ENCODE data around the gene TIMM50. TPM values are rescaled to one million over a fixed set of nuclear protein-coding genes. Genes with fewer than 3 reads are reported as not detected.

Gene TIMM50
- total RNA-seq, 1 experiment from 2014 or later = 174 TPM

GRCh38 chr19:39539165-39539517 is 58.5 kb downstream of the TIMM50 start:
- Histone ChIP-seq H3K27me3 (replicated peaks; ENCODE audit: insufficient read depth, low read depth, low read length, poor library complexity) (no peaks in the 10 kb centered on the region), H3K4me1 (ENCODE audit: insufficient read depth, low read length, poor library complexity, severe bottlenecking) (peaks cover 10% of the 10 kb centered on the region), H3K9me3 (ENCODE audit: low read depth, low read length, poor library complexity, severe bottlenecking) (no peaks in the 10 kb centered on the region), H3K27ac (ENCODE audit: low read depth, low read length, poor library complexity, severe bottlenecking) (peak overlapping the region; percentile 86), H3K36me3 (ENCODE audit: insufficient read depth, low read length, poor library complexity, severe bottlenecking) (no peaks in the 10 kb centered on the region), H3K4me3 (ENCODE audit: low read depth, low read length, poor library complexity, severe bottlenecking) (peak overlapping the region; percentile 79)
- no peak for TF ChIP-seq EZH2 (IDR thresholded peaks at IDR 0.05; ENCODE audit: borderline replicate concordance, low read depth, low read length, poor library complexity, severe bottlenecking)
- no peak for TF ChIP-seq CTCF (conservative IDR thresholded peaks at IDR 0.05; ENCODE audit: low read depth, low read length)
- intact Hi-C loops (cut with micrococcal nuclease; ENCODE audit: unreplicated experiment) = loop anchor here (10.0 kb wide), 1 partner anchor 424 kb away; no protein-coding TSS in a partner anchor
- ChIA-PET POLR2A (ENCODE audit: low non-redundant PET) (interaction anchor here (1.1 kb wide), 1 partner anchor 103 kb away, joined by 4 read pairs; the partner anchor contains the start of gene RPS16), CTCF (no interaction called here)
- no peak for DNase-seq (ENCODE audit: low spot score)
- BruUV-seq (replicated peaks) = no TSS peak

DNA sequence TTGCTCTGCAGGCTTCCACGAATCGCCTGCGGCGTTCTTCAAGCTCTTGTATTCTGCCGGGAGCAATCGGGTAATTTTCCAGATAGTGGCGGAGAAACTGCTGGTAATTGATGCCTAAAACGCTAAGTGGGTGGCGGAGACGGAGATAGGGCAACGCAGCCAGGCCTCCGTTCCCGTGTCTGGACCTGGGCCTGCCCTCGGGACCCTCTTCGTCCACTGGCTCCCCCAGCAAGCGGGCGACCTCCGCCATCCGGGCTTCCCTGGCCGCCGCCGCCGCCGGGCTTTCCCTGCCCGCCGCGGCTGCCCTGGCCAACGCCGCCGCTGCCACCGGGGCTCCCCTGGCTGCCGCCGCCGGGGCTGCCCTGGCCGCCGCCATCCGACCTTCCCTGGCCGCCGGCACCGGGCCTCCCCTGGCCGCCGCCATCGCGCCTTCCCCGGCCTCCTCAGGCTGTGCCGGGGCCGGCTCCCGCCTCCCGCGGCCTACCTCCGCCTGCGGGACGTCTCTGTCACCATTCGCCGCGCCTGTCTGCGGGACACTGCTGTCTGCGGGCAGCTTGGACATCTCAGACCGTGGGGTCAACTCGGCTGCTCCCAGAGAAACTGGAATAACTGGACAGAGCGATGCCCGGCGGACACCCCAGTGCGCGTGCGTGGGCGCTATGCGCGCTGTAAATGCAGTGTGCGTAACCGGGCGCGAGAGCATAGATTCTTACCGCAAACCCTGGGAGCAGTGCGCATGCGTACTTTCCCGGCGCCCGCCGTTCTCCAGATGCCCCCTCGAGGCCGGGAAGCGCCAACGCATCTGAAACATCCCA is 59.1 kb downstream of the TIMM50 start, which contains the start of gene EID2:
TSS of gene EID2 (minus strand) at position 644 of the 815 bp plus-strand sequence. CDS start at position 562, 82 bp downstream.
- H3K9me3 ChIP-seq (ENCODE audit: low read depth, low read length, poor library complexity, severe bottlenecking) = no peaks in the 10 kb centered on the region
- intact Hi-C loops (cut with micrococcal nuclease; ENCODE audit: unreplicated experiment) = loop anchor here (2.0 to 10.0 kb wide), 2 partner anchors 99 to 425 kb away; no protein-coding TSS in a partner anchor
- peaks cover under 1% of the 10 kb centered on the region for H3K27me3 ChIP-seq (replicated peaks; ENCODE audit: insufficient read depth, low read depth, low read length, poor library complexity)
- POLR2A ChIA-PET (ENCODE audit: low non-redundant PET) = interaction anchor here (1.1 kb wide), 1 partner anchor 104 kb away, joined by 4 read pairs; the partner anchor contains the start of gene RPS16
- BruUV-seq (replicated peaks) = no TSS peak
- H3K4me3 ChIP-seq (ENCODE audit: low read depth, low read length, poor library complexity, severe bottlenecking) = peak within 1 kb of the TSS; percentile 79
- TF ChIP-seq EZH2 (IDR thresholded peaks at IDR 0.05; ENCODE audit: borderline replicate concordance, low read depth, low read length, poor library complexity, severe bottlenecking) = no peak
- TF ChIP-seq CTCF (conservative IDR thresholded peaks at IDR 0.05; ENCODE audit: low read depth, low read length) = peak; percentile 86; the same call in 1 of the 2 replicates
- peaks cover 10% of the 10 kb centered on the region for H3K4me1 ChIP-seq (ENCODE audit: insufficient read depth, low read length, poor library complexity, severe bottlenecking)
- peak; percentile 95 for DNase-seq (ENCODE audit: low spot score)
- peak within 1 kb of the TSS; percentile 86 for H3K27ac ChIP-seq (ENCODE audit: low read depth, low read length, poor library complexity, severe bottlenecking)
- no peaks in the 10 kb centered on the region for H3K36me3 ChIP-seq (ENCODE audit: insufficient read depth, low read length, poor library complexity, severe bottlenecking)
- CTCF ChIA-PET = interaction anchor here (1.1 kb wide), 1 partner anchor 99 kb away, joined by 4 read pairs; no protein-coding TSS in a partner anchor

DNA sequence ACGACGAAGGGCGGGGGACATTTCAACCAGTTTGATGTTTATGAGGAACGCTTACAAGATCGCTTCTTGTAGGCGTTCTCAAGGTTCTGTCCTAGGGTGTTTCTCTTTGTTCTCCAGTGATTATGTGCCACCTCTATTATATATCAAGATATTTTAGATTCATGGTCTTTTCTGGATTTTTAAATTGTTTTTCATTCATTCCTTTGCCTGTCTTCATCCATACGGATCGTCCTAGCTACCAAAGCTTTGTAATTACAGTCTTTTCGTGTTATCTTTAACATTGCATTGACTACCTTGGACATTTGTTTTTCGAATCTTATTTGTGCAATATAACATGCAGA is 59.7 kb downstream of the TIMM50 start:
- Histone ChIP-seq H3K27me3 (replicated peaks; ENCODE audit: insufficient read depth, low read depth, low read length, poor library complexity) (peaks cover 3% of the 10 kb centered on the region), H3K4me3 (ENCODE audit: low read depth, low read length, poor library complexity, severe bottlenecking) (peak overlapping the region; percentile 79), H3K36me3 (ENCODE audit: insufficient read depth, low read length, poor library complexity, severe bottlenecking) (no peaks in the 10 kb centered on the region), H3K4me1 (ENCODE audit: insufficient read depth, low read length, poor library complexity, severe bottlenecking) (peaks cover 10% of the 10 kb centered on the region), H3K27ac (ENCODE audit: low read depth, low read length, poor library complexity, severe bottlenecking) (peak overlapping the region; percentile 86), H3K9me3 (ENCODE audit: low read depth, low read length, poor library complexity, severe bottlenecking) (no peaks in the 10 kb centered on the region)
- ChIA-PET CTCF (interaction anchor here (1.1 kb wide), 1 partner anchor 99 kb away, joined by 4 read pairs; no protein-coding TSS in a partner anchor), POLR2A (ENCODE audit: low non-redundant PET) (no interaction called here)
- TF ChIP-seq EZH2 (IDR thresholded peaks at IDR 0.05; ENCODE audit: borderline replicate concordance, low read depth, low read length, poor library complexity, severe bottlenecking) = no peak
- no peak; the same call in 1 of the 2 replicates for TF ChIP-seq CTCF (conservative IDR thresholded peaks at IDR 0.05; ENCODE audit: low read depth, low read length)
- DNase-seq (ENCODE audit: low spot score) = no peak
- BruUV-seq (replicated peaks) = no TSS peak
- intact Hi-C loops (cut with micrococcal nuclease; ENCODE audit: unreplicated experiment) = loop anchor here (2.0 kb wide), 1 partner anchor 100 kb away; no protein-coding TSS in a partner anchor

Other genes starting within 250 kb of the TIMM50 start
- not detected in 2 replicates for gene IFNL3, start 235.8 kb upstream of the TIMM50 start, total RNA-seq (2021)
- gene IFNL4, start 232.0 kb upstream of the TIMM50 start, total RNA-seq (2021) = not detected in 2 replicates
- not detected in 2 replicates for gene IFNL2, start 212.4 kb upstream of the TIMM50 start, total RNA-seq (2021)
- not detected in 2 replicates for gene IFNL1, start 184.4 kb upstream of the TIMM50 start, total RNA-seq (2021)
- 3.7 and 5.0 TPM in 2 replicates for gene LRFN1, start 160.0 kb upstream of the TIMM50 start, total RNA-seq (2021)
- 0.55 TPM in 1 of 2 replicates, not detected in the other for gene GMFG, start 144.8 kb upstream of the TIMM50 start, total RNA-seq (2021)
- gene SAMD4B, start 138.4 kb upstream of the TIMM50 start, total RNA-seq (2021) = 157 and 168 TPM in 2 replicates
- 70.2 and 73.3 TPM in 2 replicates for gene PAF1, start 89.7 kb upstream of the TIMM50 start, total RNA-seq (2021)
- 37.1 and 41.9 TPM in 2 replicates for gene MED29, start 89.5 kb upstream of the TIMM50 start, total RNA-seq (2021)
- gene ZFP36, start 74.0 kb upstream of the TIMM50 start, total RNA-seq (2021) = 7.1 and 8.1 TPM in 2 replicates
- gene PLEKHG2, start 68.2 kb upstream of the TIMM50 start, total RNA-seq (2021) = 99.1 and 99.4 TPM in 2 replicates
- 1,898 and 1,963 TPM in 2 replicates for gene RPS16, start 44.9 kb upstream of the TIMM50 start, total RNA-seq (2021)
- gene SUPT5H, start 35.3 kb upstream of the TIMM50 start, total RNA-seq (2021) = 160 and 169 TPM in 2 replicates
- gene DLL3, start 18.1 kb downstream of the TIMM50 start, total RNA-seq (2021) = 0.69 and 0.96 TPM in 2 replicates
- not detected in 2 replicates for gene SELENOV, start 34.3 kb downstream of the TIMM50 start, total RNA-seq (2021)
- gene EID2B, start 52.0 kb downstream of the TIMM50 start, total RNA-seq (2021) = 3.4 and 4.2 TPM in 2 replicates
- gene EID2, start 59.3 kb downstream of the TIMM50 start, total RNA-seq (2021) = 25.0 and 25.2 TPM in 2 replicates
- gene LGALS13, start 121.7 kb downstream of the TIMM50 start, total RNA-seq (2021) = not detected in 2 replicates
- not detected in 2 replicates for gene LGALS16, start 175.1 kb downstream of the TIMM50 start, total RNA-seq (2021)
- not detected in 2 replicates for gene LGALS14, start 223.6 kb downstream of the TIMM50 start, total RNA-seq (2021)

All from A673 (cell line).